K562 (cell line): ENCODE measurements around the gene CNNM3. TPM values are rescaled to one million over a fixed set of nuclear protein-coding genes. Genes with fewer than 3 reads are reported as not detected.

Source experiments
- ATAC-seq: fragments of 200-7000 bp; cut with Tn5 transposase; 3 replicates; pipeline ENCODE4 v1.9.1; 2020; ENCODE audit warnings: moderate library complexity
- BruUV-seq: library from RNA; stranded (reverse); fragments of 400-500 nt; replicated peaks from 2 replicates; lab custom pipeline; 2021; lab: Mats Ljungman, UMichigan
- CTCF ChIA-PET: fragments of 300-600 bp; formaldehyde crosslinking; extraction: SDS; loops from one replicate; lab custom pipeline; 2021; ENCODE audit warnings: low intra/inter-chr PET ratio; lab: Yijun Ruan, JAX
- POLR2A ChIA-PET: fragments of 300-600, 350-650 bp; sonication (Branson Sonifier 250); formaldehyde crosslinking; extraction: SDS; loops from one replicate; lab custom pipeline; 2021; ENCODE audit warnings: antibody characterized with exemption, inconsistent platforms; lab: Yijun Ruan, JAX
- DNase-seq, 4 experiments: peaks; one replicate each; pipeline versions ENCODE4 v3.0.0 to v3.0.0-alpha.2; 2011 to 2018; ENCODE audit warnings: low spot score in 3 of 4, mixed read lengths in 3 of 4; ENCODE audit errors: extremely low read depth in 1 of 4
- FAIRE-seq: peaks from 2 replicates; lab custom pipeline; 2011; peaks lifted over from hg19 to GRCh38; lab: Jason Lieb, UNC
- H2AFZ ChIP-seq: 2 replicates; pipeline ENCODE4 v1.6.0; 2011; ENCODE audit warnings: low read depth, low read length, control low read depth, inconsistent platforms
- H3K27ac ChIP-seq: fragments of 200-600 bp; 3 replicates; pipeline ENCODE4 v1.8.0; 2011; ENCODE audit warnings: low read depth, mild to moderate bottlenecking, control low read depth, inconsistent platforms, low read length, moderate library complexity, mixed read lengths; ENCODE audit errors: extremely low read depth
- H3K27me3 ChIP-seq, 2 experiments: fragments of 300-600 bp in 1 of 2; 2 replicates in 1 of 2; 3 replicates in 1 of 2; pipeline versions ENCODE4 v1.6.0 to v1.8.0; 2011; ENCODE audit warnings: inconsistent platforms in 2 of 2, low read length in 2 of 2, mild to moderate bottlenecking in 1 of 2, mixed read lengths in 1 of 2, moderate library complexity in 1 of 2; ENCODE audit not compliant: control insufficient read depth in 2 of 2, insufficient read depth in 2 of 2
- H3K36me3 ChIP-seq: fragments of 300-600 bp; 3 replicates; pipeline ENCODE4 v1.8.0; 2011; ENCODE audit warnings: mild to moderate bottlenecking, low read length, inconsistent platforms; ENCODE audit not compliant: control insufficient read depth, insufficient read depth
- H3K4me1 ChIP-seq, 2 experiments: fragments of 200-600 bp in 1 of 2; replicated peaks in 1 of 2; 2 replicates in 1 of 2; 3 replicates in 1 of 2; pipeline versions ENCODE4 v1.5.1 to v1.8.0; 2011; ENCODE audit warnings: inconsistent platforms in 2 of 2, low read length in 2 of 2, mild to moderate bottlenecking in 1 of 2, mixed read lengths in 1 of 2, moderate library complexity in 1 of 2; ENCODE audit not compliant: control insufficient read depth in 2 of 2, insufficient read depth in 2 of 2
- H3K4me2 ChIP-seq: 2 replicates; pipeline ENCODE4 v1.6.1; 2011; ENCODE audit warnings: low read length, control low read depth, inconsistent platforms, mixed read lengths; ENCODE audit not compliant: insufficient read depth
- H3K4me3 ChIP-seq: fragments of 200-600 bp; sonication (generic), shearing (Covaris generic); 2 replicates; pipeline ENCODE4 v1.5.1; 2016; ENCODE audit warnings: control low read depth, inconsistent platforms
- H3K79me2 ChIP-seq: fragments of 200-600 bp; 3 replicates; pipeline ENCODE4 v1.8.0; 2011; ENCODE audit warnings: low read length, inconsistent platforms; ENCODE audit not compliant: control insufficient read depth, insufficient read depth
- H3K9ac ChIP-seq, 2 experiments: 2 replicates each; pipeline versions ENCODE4 v1.6.0 to v1.6.1; 2011; ENCODE audit warnings: low read depth in 2 of 2, low read length in 2 of 2, control low read depth in 1 of 2, inconsistent platforms in 1 of 2, mild to moderate bottlenecking in 1 of 2, mixed read lengths in 1 of 2; ENCODE audit not compliant: insufficient read depth in 1 of 2
- H3K9me1 ChIP-seq: one replicate; pipeline ENCODE4 v1.6.0; 2011; ENCODE audit warnings: inconsistent platforms, mild to moderate bottlenecking, low read length, moderate library complexity; ENCODE audit not compliant: control insufficient read depth, insufficient read depth
- H3K9me3 ChIP-seq: replicated peaks from 2 replicates; pipeline ENCODE4 v1.5.1; 2011; ENCODE audit warnings: low read depth, low read length, inconsistent platforms; ENCODE audit not compliant: control insufficient read depth, insufficient read depth
- H4K20me1 ChIP-seq: replicated peaks from 2 replicates; pipeline ENCODE4 v1.6.1; 2011; ENCODE audit warnings: low read length, inconsistent platforms, mixed read lengths; ENCODE audit not compliant: control insufficient read depth, insufficient read depth
- CAMTA2 ChIP-seq: fragments of 250-450 bp; sonication (Bioruptor Pico); conservative IDR thresholded peaks from 2 replicates; pipeline ENCODE4 v1.5.1; 2022
- FIP1L1 ChIP-seq: fragments of 200-400 bp; formaldehyde crosslinking; IDR thresholded peaks from 2 replicates; pipeline ENCODE4 v1.6.1; 2018; ENCODE audit warnings: mild to moderate bottlenecking, low read depth, low read length; ENCODE audit not compliant: poor library complexity, severe bottlenecking
- KDM5B ChIP-seq: fragments of 200-600 bp; sonication (generic); IDR thresholded peaks from 2 replicates; pipeline ENCODE4 v1.6.1; 2012; ENCODE audit warnings: low read depth, mild to moderate bottlenecking, moderate library complexity, low read length, control low read depth, inconsistent platforms; ENCODE audit not compliant: insufficient replicate concordance
- POLR2G ChIP-seq: fragments of 200-400 bp; formaldehyde crosslinking; IDR thresholded peaks from 2 replicates; pipeline ENCODE4 v1.6.1; 2017; ENCODE audit warnings: low read depth, mild to moderate bottlenecking, antibody characterized with exemption, low read length, moderate library complexity
- WGBS: fragments of 100-300 bp; shearing (Covaris generic); methylation state at CpG from one replicate; pipeline ENCODE4 v1.1.6; 2016; ENCODE audit warnings: low coverage, mixed read lengths; ENCODE audit not compliant: insufficient coverage; ENCODE audit errors: missing lambda C conversion rate; 5-methylcytosine and 5-hydroxymethylcytosine counted together
- in situ Hi-C: fragments of 300-500 bp; cut with MboI; formaldehyde crosslinking; loops from 4 replicates; pipeline ENCODE4 v1.15.0; 2018; ENCODE audit warnings: inconsistent platforms, mixed read lengths
- intact Hi-C: fragments of 100-400 bp; cut with micrococcal nuclease; formaldehyde crosslinking; loops from 2 replicates; pipeline ENCODE4 v1.14.2; 2022
- polyA plus RNA-seq, 8 experiments: library from polyadenylated mRNA; depleted of rRNA in 4 of 8; stranded (reverse) in 5 of 8; unstranded in 3 of 8; fragments of >200 nt; fragmentation: Nextera tagmentation in 2 of 8; fragmentation: Illumina TruSeq in 1 of 8; extraction: Ambion mirVana in 2 of 8; extraction: Trizol in 1 of 8; gene quantifications; 2 replicates each; pipeline versions ENCODE4 v1.2.1 to v1.2.3, GENCODE V29; 2011 to 2014; ENCODE audit warnings: inconsistent platforms in 1 of 8, missing spikeins in 1 of 8
- total RNA-seq, 7 experiments: library from RNA; depleted of rRNA in 6 of 7; stranded (reverse); fragments of >200 nt in 6 of 7; fragmentation: Illumina TruSeq in 2 of 7; extraction: Trizol in 2 of 7; gene quantifications; 2 replicates each; pipeline versions ENCODE4 v1.2.1 to v1.2.3, GENCODE V29; 2011 to 2021; ENCODE audit warnings: low replicate concordance in 1 of 7
- TF ChIP-seq, protein P1 (sequence below): fragments of 450-650 bp; IDR thresholded peaks from 2 replicates; pipeline ENCODE4 v1.6.1; 2018; ENCODE audit warnings: mild to moderate bottlenecking, low read depth; ENCODE audit not compliant: partially characterized antibody

CNNM3 gene
- total and polyA plus RNA-seq, 9 of the 15 experiments (the other 6 are each of a cell fraction or from before 2014, with no cell fraction given): 1.4 to 16.9 (median 6.5) TPM

DNA sequence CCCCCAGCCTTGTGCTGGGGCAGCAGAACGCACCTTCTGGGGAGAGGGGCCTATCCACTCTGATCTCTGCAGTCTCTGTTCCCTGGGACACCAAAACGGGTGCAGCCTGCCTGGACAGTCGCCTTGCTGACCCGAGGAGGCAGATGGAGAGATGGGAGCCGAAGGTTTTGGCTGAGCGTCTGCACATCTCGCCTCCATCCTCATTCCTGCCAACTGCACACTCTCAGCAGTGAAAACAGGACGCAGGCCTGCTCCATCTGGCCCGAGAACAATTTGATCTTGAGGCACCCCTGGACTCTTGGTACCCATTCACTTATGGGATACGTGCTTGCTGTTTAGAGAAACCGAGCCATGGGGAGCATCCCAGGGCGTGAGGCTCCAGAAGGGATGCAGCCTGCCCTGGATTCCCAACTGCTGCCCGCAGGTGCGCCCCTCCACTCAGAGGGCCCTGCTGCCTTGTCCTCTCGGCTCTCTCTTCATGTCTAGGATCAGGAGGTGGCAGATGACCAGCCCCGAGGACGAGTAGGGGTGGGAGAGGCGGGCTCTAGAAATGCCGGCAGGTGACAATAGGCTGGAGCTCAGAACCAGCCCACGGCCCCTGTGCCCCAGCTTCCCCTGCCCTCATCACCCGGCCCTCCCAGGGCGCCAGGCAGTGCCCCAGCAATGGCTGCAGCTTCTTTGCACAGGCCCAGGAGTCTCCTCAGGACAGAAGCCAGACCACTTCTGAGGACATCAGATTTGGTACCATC is 62.9 kb downstream of the CNNM3 start:
- ATAC-seq: no peak

More for the DNA sequence above, 62.9 kb downstream of the CNNM3 start:
- FAIRE-seq (no peak), DNase-seq (no peak)
- H3K9me3 ChIP-seq: no peaks in the 10 kb centered on the region
- POLR2A ChIA-PET: interaction anchor here (0.5 to 11.3 kb wide), 6 partner anchors 8 to 233 kb away, joined by 3 to 112 read pairs (median 4); no protein-coding TSS in a partner anchor
- in situ Hi-C loops: no loop called here
- 81% methylated on average over 15 of the region's 22 CpGs for WGBS
- BruUV-seq: no TSS peak
- no peaks in the 10 kb centered on the region; a peak in 1 of 5 replicates for H3K27me3 ChIP-seq
- H3K4me2 ChIP-seq: no peak overlapping the region
- no peak overlapping the region for H3K4me3 ChIP-seq
- CTCF ChIA-PET: no interaction called here
- TF ChIP-seq KDM5B: peak; percentile 8
- peak; percentile 60 for TF ChIP-seq POLR2G
- peak; percentile 23 for TF ChIP-seq FIP1L1
- TF ChIP-seq CAMTA2 (CRISPR knock-in tag): 0 out of 2 replicates have a peak, but pooled peaks have one; percentile 9
- TF ChIP-seq, protein P1, sequence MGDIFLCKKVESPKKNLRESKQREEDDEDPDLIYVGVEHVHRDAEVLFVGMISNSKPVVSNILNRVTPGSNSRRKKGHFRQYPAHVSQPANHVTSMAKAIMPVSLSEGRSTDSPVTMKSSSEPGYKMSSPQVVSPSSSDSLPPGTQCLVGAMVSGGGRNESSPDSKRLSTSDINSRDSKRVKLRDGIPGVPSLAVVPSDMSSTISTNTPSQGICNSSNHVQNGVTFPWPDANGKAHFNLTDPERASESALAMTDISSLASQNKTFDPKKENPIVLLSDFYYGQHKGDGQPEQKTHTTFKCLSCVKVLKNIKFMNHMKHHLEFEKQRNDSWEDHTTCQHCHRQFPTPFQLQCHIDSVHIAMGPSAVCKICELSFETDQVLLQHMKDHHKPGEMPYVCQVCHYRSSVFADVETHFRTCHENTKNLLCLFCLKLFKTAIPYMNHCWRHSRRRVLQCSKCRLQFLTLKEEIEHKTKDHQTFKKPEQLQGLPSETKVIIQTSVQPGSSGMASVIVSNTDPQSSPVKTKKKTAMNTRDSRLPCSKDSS: no peak
- no peak overlapping the region; the same call in 2 of the 3 replicates for H3K27ac ChIP-seq
- intact Hi-C loops: no loop called here
- H3K36me3 ChIP-seq: peaks cover 34% of the 10 kb centered on the region; the same call in 2 of the 3 replicates
- H2AFZ ChIP-seq: no peak overlapping the region
- H3K4me1 ChIP-seq: peaks cover 32 to 94% of the 10 kb centered on the region in 2 experiments
- peaks cover 4% of the 10 kb centered on the region; the same call in 2 of the 3 replicates for H3K79me2 ChIP-seq
- H3K9ac ChIP-seq: peak overlapping the region in 1 of 2 experiments; percentile 49; a peak in 1 of 4 replicates
- H4K20me1 ChIP-seq: no peaks in the 10 kb centered on the region
- H3K9me1 ChIP-seq: peaks cover 4% of the 10 kb centered on the region
